HCT116 (cell line): Measurements from ENCODE around the gene DVL1. TPM values are rescaled to one million over a fixed set of nuclear protein-coding genes. Genes with fewer than 3 reads are reported as not detected.

Source experiments
- ATAC-seq: fragments of 200-7000 bp; cut with Tn5 transposase; 2 replicates; pipeline ENCODE4 v1.9.1; 2020; ENCODE audit warnings: mild to moderate bottlenecking, moderate library complexity
- BruUV-seq: library from RNA; stranded (reverse); fragments of 400-500 nt; replicated peaks from 2 replicates; lab custom pipeline; 2021; lab: Mats Ljungman, UMichigan
- CTCF ChIA-PET: fragments of 300-600 bp; sonication (Branson Sonifier 250); formaldehyde crosslinking; loops from one replicate; lab custom pipeline; 2021; ENCODE audit warnings: antibody characterized with exemption; lab: Charles Lee
- POLR2A ChIA-PET: fragments of 300-600, 350-600 bp; sonication (Branson Sonifier 250); formaldehyde crosslinking; loops from one replicate; lab custom pipeline; 2021; ENCODE audit warnings: antibody characterized with exemption; lab: Charles Lee
- RAD21 ChIA-PET, 2 experiments: fragments of 300-600 bp; sonication (Branson Sonifier 250); formaldehyde crosslinking; loops; one replicate each; lab custom pipeline; 2023; ENCODE audit warnings: low total read pairs in 2 of 2; ENCODE audit not compliant: uncharacterized antibody in 2 of 2, unreplicated experiment in 2 of 2, low non-redundant PET in 1 of 2; lab: Charles Lee
- DNase-seq: peaks from one replicate; pipeline ENCODE4 v3.0.0-alpha.2; 2010; ENCODE audit warnings: low read depth, low spot score
- H2AFZ ChIP-seq: fragments of 200-600 bp; shearing (Covaris generic), sonication (generic); 2 replicates; pipeline ENCODE4 v1.6.1; 2017; ENCODE audit warnings: low read depth, mixed run types, mixed read lengths, antibody characterized with exemption, low read length; ENCODE audit not compliant: poor library complexity, severe bottlenecking
- H3K27ac ChIP-seq: 2 replicates; pipeline ENCODE4 v1.5.1; 2012; ENCODE audit warnings: low read depth, low read length
- H3K27me3 ChIP-seq: fragments of 200-600 bp; sonication (generic); 2 replicates; pipeline ENCODE4 v1.6.1; 2016; ENCODE audit warnings: mixed run types, low read length, mixed read lengths; ENCODE audit not compliant: insufficient read depth
- H3K36me3 ChIP-seq, 2 experiments: fragments of 200-500 bp in 1 of 2; fragments of 200-600 bp in 1 of 2; sonication (Bioruptor generic) in 1 of 2; sonication (generic) in 1 of 2; 2 replicates each; pipeline versions ENCODE4 v1.5.1 to v1.6.1; 2014 to 2016; ENCODE audit warnings: low read length in 2 of 2, inconsistent platforms in 1 of 2, mixed read lengths in 1 of 2, mixed run types in 1 of 2; ENCODE audit not compliant: insufficient read depth in 2 of 2, control insufficient read depth in 1 of 2
- H3K4me1 ChIP-seq, 2 experiments: fragments of 200-600 bp in 1 of 2; sonication (generic) in 1 of 2; 2 replicates each; pipeline versions ENCODE4 v1.5.1 to v1.6.1; 2012 to 2017; ENCODE audit warnings: low read length in 2 of 2, inconsistent platforms in 1 of 2, mild to moderate bottlenecking in 1 of 2, mixed read lengths in 1 of 2, mixed run types in 1 of 2, moderate library complexity in 1 of 2; ENCODE audit not compliant: insufficient read depth in 2 of 2, control insufficient read depth in 1 of 2
- H3K4me2 ChIP-seq: fragments of 200-600 bp; sonication (generic); 2 replicates; pipeline ENCODE4 v1.6.1; 2017; ENCODE audit warnings: mixed run types, low read length, mixed read lengths
- H3K4me3 ChIP-seq, 2 experiments: fragments of 200-600 bp in 1 of 2; sonication (generic) in 1 of 2; replicated peaks in 1 of 2; 2 replicates each; pipeline ENCODE4 v1.5.1; 2011 to 2016; ENCODE audit warnings: low read length in 2 of 2, control low read depth in 1 of 2, low read depth in 1 of 2, mild to moderate bottlenecking in 1 of 2, mixed read lengths in 1 of 2, mixed run types in 1 of 2
- H3K79me2 ChIP-seq: fragments of 200-600 bp; sonication (generic); 2 replicates; pipeline ENCODE4 v1.6.1; 2017; ENCODE audit warnings: mild to moderate bottlenecking, mixed run types, low read length, moderate library complexity, mixed read lengths; ENCODE audit not compliant: insufficient read depth
- H3K9ac ChIP-seq: fragments of 200-600 bp; sonication (generic); 2 replicates; pipeline ENCODE4 v1.6.1; 2016; ENCODE audit warnings: low read length, mixed read lengths
- H3K9me2 ChIP-seq: fragments of 200-600 bp; sonication (generic), shearing (Covaris generic); 2 replicates; pipeline ENCODE4 v1.6.1; 2017; ENCODE audit warnings: mixed run types, mild to moderate bottlenecking, moderate library complexity; ENCODE audit not compliant: insufficient read depth
- H3K9me3 ChIP-seq, 2 experiments: fragments of 200-500 bp in 1 of 2; fragments of 200-600 bp in 1 of 2; sonication (Bioruptor generic) in 1 of 2; sonication (generic) in 1 of 2; 2 replicates each; pipeline ENCODE4 v1.6.1; 2014 to 2017; ENCODE audit warnings: low read length in 2 of 2, mixed read lengths in 2 of 2, inconsistent platforms in 1 of 2, low read depth in 1 of 2, mild to moderate bottlenecking in 1 of 2, mixed run types in 1 of 2, moderate library complexity in 1 of 2; ENCODE audit not compliant: control insufficient read depth in 1 of 2, insufficient read depth in 1 of 2
- H4K20me1 ChIP-seq: fragments of 200-600 bp; sonication (generic), shearing (Covaris generic); 2 replicates; pipeline ENCODE4 v1.6.1; 2017; ENCODE audit warnings: mixed run types, mild to moderate bottlenecking, moderate library complexity; ENCODE audit not compliant: insufficient read depth
- CBX3 ChIP-seq: IDR thresholded peaks from 2 replicates; pipeline ENCODE4 v1.6.1; 2012; ENCODE audit warnings: low read depth
- CEBPB ChIP-seq: IDR thresholded peaks from 2 replicates; pipeline ENCODE4 v1.6.1; 2012; ENCODE audit warnings: low read depth
- ELF1 ChIP-seq: IDR thresholded peaks from 2 replicates; pipeline ENCODE4 v1.6.1; 2012; ENCODE audit warnings: low read depth, borderline replicate concordance
- EZH2phosphoT487 ChIP-seq: fragments of 200-600 bp; IDR thresholded peaks from 2 replicates; pipeline ENCODE4 v1.6.1; 2018; ENCODE audit warnings: antibody characterized with exemption, borderline replicate concordance
- FOSL1 ChIP-seq: IDR thresholded peaks from 2 replicates; pipeline ENCODE4 v1.6.1; 2012; ENCODE audit warnings: low read depth
- JUND ChIP-seq: IDR thresholded peaks from 2 replicates; pipeline ENCODE4 v1.6.1; 2012
- MAX ChIP-seq: IDR thresholded peaks from 2 replicates; pipeline ENCODE4 v1.6.1; 2012
- POLR2A ChIP-seq: IDR thresholded peaks from 2 replicates; pipeline ENCODE4 v1.7.0; 2011; ENCODE audit warnings: borderline replicate concordance; ENCODE audit not compliant: insufficient read depth, insufficient read length; ENCODE audit errors: extremely low read depth
- RAD21 ChIP-seq: IDR thresholded peaks from 2 replicates; pipeline ENCODE4 v1.6.1; 2012; ENCODE audit warnings: low read depth, mild to moderate bottlenecking
- REST ChIP-seq: IDR thresholded peaks from 2 replicates; pipeline ENCODE4 v1.6.1; 2012; ENCODE audit warnings: low read depth
- SIN3A ChIP-seq: IDR thresholded peaks from 2 replicates; pipeline ENCODE4 v1.6.1; 2012; ENCODE audit warnings: low read depth
- SRF ChIP-seq: IDR thresholded peaks from 2 replicates; pipeline ENCODE4 v1.6.1; 2012; ENCODE audit warnings: low read depth
- YY1 ChIP-seq: IDR thresholded peaks from 2 replicates; pipeline ENCODE4 v1.6.1; 2011; ENCODE audit warnings: low read length, low read depth, moderate library complexity, mild to moderate bottlenecking; ENCODE audit not compliant: insufficient replicate concordance; ENCODE audit errors: extremely low read depth
- ZBTB33 ChIP-seq: IDR thresholded peaks from 2 replicates; pipeline ENCODE4 v1.6.1; 2011; ENCODE audit warnings: mild to moderate bottlenecking, low read length, moderate library complexity; ENCODE audit not compliant: insufficient replicate concordance; ENCODE audit errors: extremely low read depth
- intact Hi-C: fragments of 100-400 bp; cut with micrococcal nuclease; formaldehyde crosslinking; loops from 2 replicates; pipeline ENCODE4 v1.10.0; 2022
- total RNA-seq: library from RNA; stranded (reverse); gene quantifications from one replicate; pipeline ENCODE4 v1.2.1, GENCODE V29; 2021; ENCODE audit not compliant: unreplicated experiment

The DVL1 gene
- total RNA-seq, 1 experiment from 2014 or later: 160 TPM

- H4K20me1 ChIP-seq: peaks cover 8% of the 10 kb centered on the region; the same call in 1 of the 2 replicates
- POLR2A ChIA-PET: no interaction called here
- no peaks in the 10 kb centered on the region for H3K27me3 ChIP-seq
- no peak for DNase-seq
- no peak overlapping the region for H3K27ac ChIP-seq
- RAD21 ChIA-PET: no interaction called here
- H3K36me3 ChIP-seq: peaks cover 58 to 68% of the 10 kb centered on the region in 2 experiments
- no peak for TF ChIP-seq CEBPB
- ATAC-seq: no peak
- no peaks in the 10 kb centered on the region for H3K9me2 ChIP-seq
- no peak overlapping the region for H2AFZ ChIP-seq
- no peak overlapping the region for H3K4me3 ChIP-seq
- H3K9me3 ChIP-seq: no peaks in the 10 kb centered on the region
- intact Hi-C loops: no loop called here
- H3K4me1 ChIP-seq: no peaks in the 10 kb centered on the region
- BruUV-seq: no TSS peak
- H3K79me2 ChIP-seq: peaks cover 39% of the 10 kb centered on the region
- no peak overlapping the region for H3K9ac ChIP-seq
- H3K4me2 ChIP-seq: no peak overlapping the region
- CTCF ChIA-PET: no interaction called here
These were observed 38.9 kb upstream of the DVL1 start for GRCh38 chr1:1388078-1388472.

- Histone ChIP-seq H3K9me2 (no peaks in the 10 kb centered on the region), H3K27me3 (no peaks in the 10 kb centered on the region), H2AFZ (no peak overlapping the region), H3K9ac (no peak overlapping the region), H3K4me3 (no peak overlapping the region), H3K79me2 (peaks cover 32% of the 10 kb centered on the region), H4K20me1 (peaks cover 8% of the 10 kb centered on the region; the same call in 1 of the 2 replicates), H3K4me1 (no peaks in the 10 kb centered on the region), H3K9me3 (no peaks in the 10 kb centered on the region), H3K4me2 (no peak overlapping the region), H3K36me3 (peaks cover 51 to 61% of the 10 kb centered on the region in 2 experiments), H3K27ac (no peak overlapping the region)
- no peak for DNase-seq
- POLR2A ChIA-PET: no interaction called here
- RAD21 ChIA-PET: no interaction called here
- CTCF ChIA-PET: no interaction called here
- no TSS peak for BruUV-seq
- no peak for ATAC-seq
- intact Hi-C loops: no loop called here
- TF ChIP-seq FOSL1 (no peak), SRF (no peak), ELF1 (no peak), CBX3 (no peak), ZBTB33 (no peak), REST (no peak), RAD21 (no peak), YY1 (no peak), SIN3A (no peak), MAX (no peak), EZH2phosphoT487 (no peak), POLR2A (no peak), JUND (no peak)
These were observed 38.2 kb upstream of the DVL1 start for GRCh38 chr1:1387098-1388077.
